ENCODE measurements around the gene TPK1.
"Not testable (repeated sequence)": the region's sequence is repeated elsewhere in the genome, so short reads cannot be mapped to it uniquely, and the experiment has no call there.

The TPK1 gene

GRCh38 chr7:144459635-144460034, 376.2 kb downstream of the TPK1 start:
- Histone ChIP-seq H3K4me3 (ENCODE audit: low read length) (no peak overlapping the region), H3K27me3 (ENCODE audit: control insufficient read depth, insufficient read depth, low read length) (no peaks in the 10 kb centered on the region)

GRCh38 chr7:144455040-144455404, 380.8 kb downstream of the TPK1 start:
- Histone ChIP-seq H3K4me1 (ENCODE audit: control insufficient read depth, insufficient read depth, low read length) (no peaks in the 10 kb centered on the region), H3K27me3 (ENCODE audit: control insufficient read depth, insufficient read depth, low read length) (no peaks in the 10 kb centered on the region), H3K9ac (ENCODE audit: low read depth, low read length) (no peak overlapping the region), H3K4me2 (ENCODE audit: low read length) (no peak overlapping the region), H3K4me3 (ENCODE audit: low read length) (no peak overlapping the region), H3K9me3 (replicated peaks; ENCODE audit: low read length) (no peaks in the 10 kb centered on the region), H3K36me3 (ENCODE audit: insufficient read depth, low read length) (no peaks in the 10 kb centered on the region)

More at GRCh38 chr7:144459635-144460034, 376.2 kb downstream of the TPK1 start:
- no peak overlapping the region for H3K9ac ChIP-seq (ENCODE audit: low read depth, low read length)
- no peaks in the 10 kb centered on the region for H3K36me3 ChIP-seq (ENCODE audit: insufficient read depth, low read length)
- H3K9me3 ChIP-seq (replicated peaks; ENCODE audit: low read length), result no peaks in the 10 kb centered on the region
- H3K4me1 ChIP-seq (ENCODE audit: control insufficient read depth, insufficient read depth, low read length), result no peaks in the 10 kb centered on the region
- no peak overlapping the region for H3K4me2 ChIP-seq (ENCODE audit: low read length)

- H3K27me3 ChIP-seq (ENCODE audit: control insufficient read depth, insufficient read depth, low read length), result no peaks in the 10 kb centered on the region
These were observed 381.4 kb downstream of the TPK1 start for GRCh38 chr7:144454256-144455039.

GRCh38 chr7:144452064-144452463, 383.8 kb downstream of the TPK1 start:
- Histone ChIP-seq H3K36me3 (ENCODE audit: insufficient read depth, low read length) (no peaks in the 10 kb centered on the region), H3K9me3 (replicated peaks; ENCODE audit: low read length) (no peaks in the 10 kb centered on the region), H3K9ac (ENCODE audit: low read depth, low read length) (no peak overlapping the region), H3K27me3 (ENCODE audit: control insufficient read depth, insufficient read depth, low read length) (no peaks in the 10 kb centered on the region), H3K4me3 (ENCODE audit: low read length) (no peak overlapping the region), H3K4me1 (ENCODE audit: control insufficient read depth, insufficient read depth, low read length) (no peaks in the 10 kb centered on the region), H3K4me2 (ENCODE audit: low read length) (no peak overlapping the region)

More at GRCh38 chr7:144454256-144455039, 381.4 kb downstream of the TPK1 start:
- Histone ChIP-seq H3K4me1 (ENCODE audit: control insufficient read depth, insufficient read depth, low read length) (no peaks in the 10 kb centered on the region), H3K4me3 (ENCODE audit: low read length) (no peak overlapping the region), H3K36me3 (ENCODE audit: insufficient read depth, low read length) (no peaks in the 10 kb centered on the region), H3K9me3 (replicated peaks; ENCODE audit: low read length) (no peaks in the 10 kb centered on the region), H3K4me2 (ENCODE audit: low read length) (no peak overlapping the region), H3K9ac (ENCODE audit: low read depth, low read length) (no peak overlapping the region)

GRCh38 chr7:144445590-144445989, 390.3 kb downstream of the TPK1 start:
- Histone ChIP-seq H3K4me1 (ENCODE audit: control insufficient read depth, insufficient read depth, low read length) (no peaks in the 10 kb centered on the region), H3K4me2 (ENCODE audit: low read length) (no peak overlapping the region), H3K9ac (ENCODE audit: low read depth, low read length) (no peak overlapping the region), H3K4me3 (ENCODE audit: low read length) (no peak overlapping the region), H3K9me3 (replicated peaks; ENCODE audit: low read length) (no peaks in the 10 kb centered on the region), H3K36me3 (ENCODE audit: insufficient read depth, low read length) (no peaks in the 10 kb centered on the region), H3K27me3 (ENCODE audit: control insufficient read depth, insufficient read depth, low read length) (no peaks in the 10 kb centered on the region)

GRCh38 chr7:144439717-144440205, 396.1 kb downstream of the TPK1 start:
- H3K27me3 ChIP-seq (ENCODE audit: control insufficient read depth, insufficient read depth, low read length), result no peaks in the 10 kb centered on the region
- no peaks in the 10 kb centered on the region for H3K9me3 ChIP-seq (replicated peaks; ENCODE audit: low read length)
- H3K4me1 ChIP-seq (ENCODE audit: control insufficient read depth, insufficient read depth, low read length), result no peaks in the 10 kb centered on the region
- H3K9ac ChIP-seq (ENCODE audit: low read depth, low read length), result no peak overlapping the region
- no peak overlapping the region for H3K4me3 ChIP-seq (ENCODE audit: low read length)
- no peak overlapping the region for H3K4me2 ChIP-seq (ENCODE audit: low read length)
- no peaks in the 10 kb centered on the region for H3K36me3 ChIP-seq (ENCODE audit: insufficient read depth, low read length)

GRCh38 chr7:144438759-144439158, 397.1 kb downstream of the TPK1 start:
- no peaks in the 10 kb centered on the region for H3K4me1 ChIP-seq (ENCODE audit: control insufficient read depth, insufficient read depth, low read length)
- no peak overlapping the region for H3K4me2 ChIP-seq (ENCODE audit: low read length)
- no peak overlapping the region for H3K4me3 ChIP-seq (ENCODE audit: low read length)
- H3K36me3 ChIP-seq (ENCODE audit: insufficient read depth, low read length), result no peaks in the 10 kb centered on the region
- H3K27me3 ChIP-seq (ENCODE audit: control insufficient read depth, insufficient read depth, low read length), result no peaks in the 10 kb centered on the region
- H3K9ac ChIP-seq (ENCODE audit: low read depth, low read length), result no peak overlapping the region
- H3K9me3 ChIP-seq (replicated peaks; ENCODE audit: low read length), result no peaks in the 10 kb centered on the region

GRCh38 chr7:144437370-144438191, 398.3 kb downstream of the TPK1 start:
- H3K9me3 ChIP-seq (replicated peaks; ENCODE audit: low read length), result no peaks in the 10 kb centered on the region
- H3K9ac ChIP-seq (ENCODE audit: low read depth, low read length), result no peak overlapping the region
- no peaks in the 10 kb centered on the region for H3K4me1 ChIP-seq (ENCODE audit: control insufficient read depth, insufficient read depth, low read length)
- no peak overlapping the region for H3K4me3 ChIP-seq (ENCODE audit: low read length)
- no peak overlapping the region for H3K4me2 ChIP-seq (ENCODE audit: low read length)
- H3K36me3 ChIP-seq (ENCODE audit: insufficient read depth, low read length), result no peaks in the 10 kb centered on the region
- no peaks in the 10 kb centered on the region for H3K27me3 ChIP-seq (ENCODE audit: control insufficient read depth, insufficient read depth, low read length)

- Histone ChIP-seq H3K9ac (ENCODE audit: low read depth, low read length) (no peak overlapping the region), H3K36me3 (ENCODE audit: insufficient read depth, low read length) (no peaks in the 10 kb centered on the region), H3K27me3 (ENCODE audit: control insufficient read depth, insufficient read depth, low read length) (no peaks in the 10 kb centered on the region), H3K4me3 (ENCODE audit: low read length) (no peak overlapping the region), H3K9me3 (replicated peaks; ENCODE audit: low read length) (no peaks in the 10 kb centered on the region), H3K4me1 (ENCODE audit: control insufficient read depth, insufficient read depth, low read length) (no peaks in the 10 kb centered on the region), H3K4me2 (ENCODE audit: low read length) (no peak overlapping the region)
These were observed 399.4 kb downstream of the TPK1 start for GRCh38 chr7:144436500-144436899.

- Histone ChIP-seq H3K4me3 (ENCODE audit: low read length) (no peak overlapping the region), H3K36me3 (ENCODE audit: insufficient read depth, low read length) (no peaks in the 10 kb centered on the region), H3K4me1 (ENCODE audit: control insufficient read depth, insufficient read depth, low read length) (no peaks in the 10 kb centered on the region), H3K9me3 (replicated peaks; ENCODE audit: low read length) (no peaks in the 10 kb centered on the region), H3K4me2 (ENCODE audit: low read length) (no peak overlapping the region), H3K27me3 (ENCODE audit: control insufficient read depth, insufficient read depth, low read length) (no peaks in the 10 kb centered on the region), H3K9ac (ENCODE audit: low read depth, low read length) (no peak overlapping the region)
These were observed 407.4 kb downstream of the TPK1 start for GRCh38 chr7:144428431-144428830.

- H3K9ac ChIP-seq (ENCODE audit: low read depth, low read length); H3K36me3 ChIP-seq (ENCODE audit: insufficient read depth, low read length): not testable (repeated sequence)
These were observed 408.3 kb downstream of the TPK1 start for GRCh38 chr7:144427539-144427938.

More at GRCh38 chr7:144427539-144427938, 408.3 kb downstream of the TPK1 start:
- H3K4me1 ChIP-seq (ENCODE audit: control insufficient read depth, insufficient read depth, low read length); H3K4me3 ChIP-seq (ENCODE audit: low read length); H3K27me3 ChIP-seq (ENCODE audit: control insufficient read depth, insufficient read depth, low read length); H3K9me3 ChIP-seq (replicated peaks; ENCODE audit: low read length); H3K4me2 ChIP-seq (ENCODE audit: low read length): not testable (repeated sequence)

All from skeletal muscle satellite cell (primary cell).